Osteocyte (in vitro differentiated cells): ENCODE measurements around the gene DGKZ. TPM values are rescaled to one million over a fixed set of nuclear protein-coding genes. Genes with fewer than 3 reads are reported as not detected.
A peak's percentile ranks its signal among the peaks of the same experiment; 100 is the strongest.

Experiments used
- DNase-seq: peaks from one replicate; pipeline ENCODE4 v3.0.0; 2021; ENCODE audit warnings: mixed read lengths; ENCODE audit not compliant: unreplicated experiment; ENCODE audit errors: extremely low spot score
- H3K27ac Mint-ChIP-seq: one replicate; pipeline ENCODE4 v1.8.0; 2021; ENCODE audit warnings: mild to moderate bottlenecking, mixed read lengths; ENCODE audit not compliant: unreplicated experiment
- H3K27me3 Mint-ChIP-seq: one replicate; pipeline ENCODE4 v1.8.0; 2021; ENCODE audit warnings: mixed read lengths; ENCODE audit not compliant: unreplicated experiment
- H3K36me3 Mint-ChIP-seq: one replicate; pipeline ENCODE4 v1.8.0; 2021; ENCODE audit warnings: mixed read lengths; ENCODE audit not compliant: unreplicated experiment
- H3K4me1 Mint-ChIP-seq: one replicate; pipeline ENCODE4 v1.8.0; 2021; ENCODE audit warnings: mixed read lengths; ENCODE audit not compliant: unreplicated experiment
- H3K4me3 Mint-ChIP-seq: one replicate; pipeline ENCODE4 v1.8.0; 2021; ENCODE audit warnings: mild to moderate bottlenecking, moderate library complexity, mixed read lengths; ENCODE audit not compliant: unreplicated experiment
- H3K9me3 Mint-ChIP-seq: one replicate; pipeline ENCODE4 v1.8.0; 2021; ENCODE audit warnings: mixed read lengths; ENCODE audit not compliant: unreplicated experiment
- CTCF ChIP-seq: fragments of 200-600 bp; sonication (generic); IDR thresholded peaks from 2 replicates; pipeline ENCODE4 v1.5.0; 2021; ENCODE audit warnings: antibody characterized with exemption, mild to moderate bottlenecking, moderate library complexity
- total RNA-seq: library from RNA; stranded (reverse); gene quantifications from 2 replicates; pipeline ENCODE4 v1.2.1, GENCODE V29; 2021

The DGKZ gene
- total RNA-seq, 1 donor from 2014 or later: 49.9 TPM

GRCh38 chr11:46352063-46352841 is 5.0 kb downstream of the DGKZ start:
- H3K36me3 Mint-ChIP-seq: peaks cover 7% of the 10 kb centered on the region
- peaks cover 36% of the 10 kb centered on the region for H3K4me1 Mint-ChIP-seq
- H3K4me3 Mint-ChIP-seq: no peak overlapping the region
- H3K9me3 Mint-ChIP-seq: no peaks in the 10 kb centered on the region
- H3K27me3 Mint-ChIP-seq: no peaks in the 10 kb centered on the region
- peak overlapping the region; percentile 31 for H3K27ac Mint-ChIP-seq
- TF ChIP-seq CTCF: peak; percentile 87
- DNase-seq: no peak

- DNase-seq: no peak
- Mint-ChIP-seq H3K9me3 (no peaks in the 10 kb centered on the region), H3K4me3 (no peak overlapping the region), H3K27ac (no peak overlapping the region), H3K4me1 (peaks cover 29% of the 10 kb centered on the region), H3K36me3 (peaks cover 7% of the 10 kb centered on the region), H3K27me3 (no peaks in the 10 kb centered on the region)
- no peak for TF ChIP-seq CTCF
Observed at GRCh38 chr11:46353698-46354097, 6.4 kb downstream of the DGKZ start.

- no peak for DNase-seq
- no peaks in the 10 kb centered on the region for H3K9me3 Mint-ChIP-seq
- H3K4me3 Mint-ChIP-seq: no peak overlapping the region
- no peaks in the 10 kb centered on the region for H3K27me3 Mint-ChIP-seq
- H3K4me1 Mint-ChIP-seq: peaks cover 23% of the 10 kb centered on the region
- H3K36me3 Mint-ChIP-seq: peaks cover 7% of the 10 kb centered on the region
- no peak overlapping the region for H3K27ac Mint-ChIP-seq
- no peak for TF ChIP-seq CTCF
Observed at GRCh38 chr11:46356924-46357482, 9.7 kb downstream of the DGKZ start.

- Mint-ChIP-seq H3K4me3 (no peak overlapping the region), H3K27me3 (no peaks in the 10 kb centered on the region), H3K9me3 (no peaks in the 10 kb centered on the region), H3K27ac (no peak overlapping the region), H3K4me1 (peaks cover 26% of the 10 kb centered on the region), H3K36me3 (peaks cover 7% of the 10 kb centered on the region)
- no peak for DNase-seq
- TF ChIP-seq CTCF: no peak
Observed at GRCh38 chr11:46357483-46357936, 10.2 kb downstream of the DGKZ start.

- no peak for DNase-seq
- no peaks in the 10 kb centered on the region for H3K9me3 Mint-ChIP-seq
- peak overlapping the region; percentile 97 for H3K27ac Mint-ChIP-seq
- peaks cover 7% of the 10 kb centered on the region for H3K36me3 Mint-ChIP-seq
- H3K27me3 Mint-ChIP-seq: no peaks in the 10 kb centered on the region
- H3K4me1 Mint-ChIP-seq: peaks cover 39% of the 10 kb centered on the region
- TF ChIP-seq CTCF: no peak
- no peak overlapping the region for H3K4me3 Mint-ChIP-seq
Observed at GRCh38 chr11:46359953-46360352, 12.7 kb downstream of the DGKZ start.
